ENCODE measurements around the gene CAMSAP1.

Gene CAMSAP1

GRCh38 chr9:135771401-135772051, 135.8 kb downstream of the CAMSAP1 start:
- H3K9ac ChIP-seq (ENCODE audit: low read length), result no peak overlapping the region
- H2AK5ac ChIP-seq (ENCODE audit: low read length, severe bottlenecking), result no peak overlapping the region
- H3K23ac ChIP-seq (ENCODE audit: low read length in 2 of 2), result no peak overlapping the region
- H2BK15ac ChIP-seq (ENCODE audit: low read depth, poor library complexity, severe bottlenecking), result no peak overlapping the region
- H3K36me3 ChIP-seq (ENCODE audit: control insufficient read depth in 1 of 2, insufficient read depth in 2 of 2, low read depth in 1 of 2, low read length in 2 of 2), result no peaks in the 10 kb centered on the region
- no peak overlapping the region for H2BK12ac ChIP-seq (ENCODE audit: low read length in 2 of 2)
- WGBS, result 90% methylated on average over 21 of the region's 21 CpGs
- H4K91ac ChIP-seq (ENCODE audit: low read length), result no peak overlapping the region
- no peak overlapping the region for H2BK120ac ChIP-seq (ENCODE audit: low read depth, low read length)
- H4K8ac ChIP-seq (ENCODE audit: low read length), result no peak overlapping the region
- no peak for DNase-seq
- no peak overlapping the region for H3K18ac ChIP-seq (ENCODE audit: low read depth in 1 of 2, low read length in 2 of 2)
- H3K9me3 ChIP-seq (ENCODE audit: control insufficient read depth, low read length), result peaks cover 4% of the 10 kb centered on the region
- H3K27ac ChIP-seq (ENCODE audit: low read length, poor library complexity, severe bottlenecking), result no peak overlapping the region
- no peak overlapping the region for H3K4me2 ChIP-seq (ENCODE audit: low read length, poor library complexity, severe bottlenecking)
- H3K14ac ChIP-seq (ENCODE audit: low read length in 2 of 2), result no peak overlapping the region
- peaks cover 0 to 4% of the 10 kb centered on the region in 2 experiments for H3K27me3 ChIP-seq (ENCODE audit: control insufficient read depth in 1 of 2, insufficient read depth in 1 of 2, low read length in 2 of 2)
- no peak overlapping the region for H3K4ac ChIP-seq (ENCODE audit: low read depth in 1 of 2, low read length in 2 of 2)
- H3K79me1 ChIP-seq (replicated peaks; ENCODE audit: low read length, poor library complexity, severe bottlenecking), result no peaks in the 10 kb centered on the region
- H2BK5ac ChIP-seq (ENCODE audit: low read depth, low read length, poor library complexity, severe bottlenecking), result no peak overlapping the region
- H2AFZ ChIP-seq (ENCODE audit: low read depth, low read length), result no peak overlapping the region
- no peak overlapping the region for H3K4me3 ChIP-seq (ENCODE audit: insufficient read depth in 1 of 2, low read depth in 1 of 2, low read length in 2 of 2)
- peaks cover 2% of the 10 kb centered on the region for H3K4me1 ChIP-seq (ENCODE audit: control insufficient read depth, insufficient read depth, low read depth, low read length)

GRCh38 chr9:135770771-135771170, 136.6 kb downstream of the CAMSAP1 start:
- Histone ChIP-seq H3K4me1 (ENCODE audit: control insufficient read depth, insufficient read depth, low read depth, low read length) (peaks cover 2% of the 10 kb centered on the region), H3K4me2 (ENCODE audit: low read length, poor library complexity, severe bottlenecking) (no peak overlapping the region), H4K8ac (ENCODE audit: low read length) (no peak overlapping the region), H3K4ac (ENCODE audit: low read depth in 1 of 2, low read length in 2 of 2) (no peak overlapping the region), H2BK120ac (ENCODE audit: low read depth, low read length) (no peak overlapping the region), H2AK5ac (ENCODE audit: low read length, severe bottlenecking) (no peak overlapping the region), H3K36me3 (ENCODE audit: control insufficient read depth in 1 of 2, insufficient read depth in 2 of 2, low read depth in 1 of 2, low read length in 2 of 2) (no peaks in the 10 kb centered on the region), H3K27me3 (ENCODE audit: control insufficient read depth in 1 of 2, insufficient read depth in 1 of 2, low read length in 2 of 2) (peaks cover 0 to 4% of the 10 kb centered on the region in 2 experiments), H2BK12ac (ENCODE audit: low read length in 2 of 2) (no peak overlapping the region), H3K79me1 (replicated peaks; ENCODE audit: low read length, poor library complexity, severe bottlenecking) (no peaks in the 10 kb centered on the region), H2BK5ac (ENCODE audit: low read depth, low read length, poor library complexity, severe bottlenecking) (no peak overlapping the region), H3K23ac (ENCODE audit: low read length in 2 of 2) (no peak overlapping the region), H3K27ac (ENCODE audit: low read length, poor library complexity, severe bottlenecking) (no peak overlapping the region), H2BK15ac (ENCODE audit: low read depth, poor library complexity, severe bottlenecking) (no peak overlapping the region), H3K4me3 (ENCODE audit: insufficient read depth in 1 of 2, low read depth in 1 of 2, low read length in 2 of 2) (no peak overlapping the region), H3K9ac (ENCODE audit: low read length) (no peak overlapping the region), H3K18ac (ENCODE audit: low read depth in 1 of 2, low read length in 2 of 2) (no peak overlapping the region), H2AFZ (ENCODE audit: low read depth, low read length) (no peak overlapping the region), H3K14ac (ENCODE audit: low read length in 2 of 2) (no peak overlapping the region), H4K91ac (ENCODE audit: low read length) (no peak overlapping the region), H3K9me3 (ENCODE audit: control insufficient read depth, low read length) (peaks cover 8% of the 10 kb centered on the region)
- WGBS, result 91% methylated on average over 26 of the region's 26 CpGs
- no peak for DNase-seq

GRCh38 chr9:135770203-135770535, 137.2 kb downstream of the CAMSAP1 start:
- Histone ChIP-seq H2AK5ac (ENCODE audit: low read length, severe bottlenecking) (no peak overlapping the region), H2BK120ac (ENCODE audit: low read depth, low read length) (no peak overlapping the region), H2BK12ac (ENCODE audit: low read length in 2 of 2) (no peak overlapping the region)

GRCh38 chr9:135769489-135770202, 137.7 kb downstream of the CAMSAP1 start:
- Histone ChIP-seq H3K27me3 (ENCODE audit: control insufficient read depth in 1 of 2, insufficient read depth in 1 of 2, low read length in 2 of 2) (peaks cover 0 to 4% of the 10 kb centered on the region in 2 experiments), H3K4me2 (ENCODE audit: low read length, poor library complexity, severe bottlenecking) (no peak overlapping the region), H2BK120ac (ENCODE audit: low read depth, low read length) (no peak overlapping the region), H3K23ac (ENCODE audit: low read length in 2 of 2) (no peak overlapping the region), H2AK5ac (ENCODE audit: low read length, severe bottlenecking) (no peak overlapping the region), H4K91ac (ENCODE audit: low read length) (no peak overlapping the region), H4K8ac (ENCODE audit: low read length) (no peak overlapping the region), H3K9ac (ENCODE audit: low read length) (no peak overlapping the region), H3K4me3 (ENCODE audit: insufficient read depth in 1 of 2, low read depth in 1 of 2, low read length in 2 of 2) (no peak overlapping the region), H2BK15ac (ENCODE audit: low read depth, poor library complexity, severe bottlenecking) (no peak overlapping the region), H3K9me3 (ENCODE audit: control insufficient read depth, low read length) (peaks cover 9% of the 10 kb centered on the region), H3K4me1 (ENCODE audit: control insufficient read depth, insufficient read depth, low read depth, low read length) (peaks cover 2% of the 10 kb centered on the region), H3K27ac (ENCODE audit: low read length, poor library complexity, severe bottlenecking) (no peak overlapping the region), H3K14ac (ENCODE audit: low read length in 2 of 2) (no peak overlapping the region), H2AFZ (ENCODE audit: low read depth, low read length) (no peak overlapping the region), H3K36me3 (ENCODE audit: control insufficient read depth in 1 of 2, insufficient read depth in 2 of 2, low read depth in 1 of 2, low read length in 2 of 2) (no peaks in the 10 kb centered on the region), H3K18ac (ENCODE audit: low read depth in 1 of 2, low read length in 2 of 2) (no peak overlapping the region), H2BK12ac (ENCODE audit: low read length in 2 of 2) (no peak overlapping the region), H3K4ac (ENCODE audit: low read depth in 1 of 2, low read length in 2 of 2) (no peak overlapping the region), H3K79me1 (replicated peaks; ENCODE audit: low read length, poor library complexity, severe bottlenecking) (no peaks in the 10 kb centered on the region), H2BK5ac (ENCODE audit: low read depth, low read length, poor library complexity, severe bottlenecking) (no peak overlapping the region)
- WGBS, result 91% methylated on average over 30 of the region's 32 CpGs
- DNase-seq, result no peak

More at GRCh38 chr9:135770203-135770535, 137.2 kb downstream of the CAMSAP1 start:
- H3K9ac ChIP-seq (ENCODE audit: low read length), result no peak overlapping the region
- H3K36me3 ChIP-seq (ENCODE audit: control insufficient read depth in 1 of 2, insufficient read depth in 2 of 2, low read depth in 1 of 2, low read length in 2 of 2), result no peaks in the 10 kb centered on the region
- peaks cover 9% of the 10 kb centered on the region for H3K9me3 ChIP-seq (ENCODE audit: control insufficient read depth, low read length)
- WGBS, result 89% methylated on average over 19 of the region's 19 CpGs
- H3K18ac ChIP-seq (ENCODE audit: low read depth in 1 of 2, low read length in 2 of 2), result no peak overlapping the region
- no peak overlapping the region for H2AFZ ChIP-seq (ENCODE audit: low read depth, low read length)
- peaks cover 2% of the 10 kb centered on the region for H3K4me1 ChIP-seq (ENCODE audit: control insufficient read depth, insufficient read depth, low read depth, low read length)
- peaks cover 0 to 4% of the 10 kb centered on the region in 2 experiments for H3K27me3 ChIP-seq (ENCODE audit: control insufficient read depth in 1 of 2, insufficient read depth in 1 of 2, low read length in 2 of 2)
- no peak overlapping the region for H3K4ac ChIP-seq (ENCODE audit: low read depth in 1 of 2, low read length in 2 of 2)
- no peak overlapping the region for H4K91ac ChIP-seq (ENCODE audit: low read length)
- H3K23ac ChIP-seq (ENCODE audit: low read length in 2 of 2), result no peak overlapping the region
- no peak overlapping the region for H3K27ac ChIP-seq (ENCODE audit: low read length, poor library complexity, severe bottlenecking)
- no peak overlapping the region for H2BK15ac ChIP-seq (ENCODE audit: low read depth, poor library complexity, severe bottlenecking)
- no peak overlapping the region for H4K8ac ChIP-seq (ENCODE audit: low read length)
- H2BK5ac ChIP-seq (ENCODE audit: low read depth, low read length, poor library complexity, severe bottlenecking), result no peak overlapping the region
- H3K4me2 ChIP-seq (ENCODE audit: low read length, poor library complexity, severe bottlenecking), result no peak overlapping the region
- H3K79me1 ChIP-seq (replicated peaks; ENCODE audit: low read length, poor library complexity, severe bottlenecking), result no peaks in the 10 kb centered on the region
- H3K14ac ChIP-seq (ENCODE audit: low read length in 2 of 2), result no peak overlapping the region
- no peak overlapping the region for H3K4me3 ChIP-seq (ENCODE audit: insufficient read depth in 1 of 2, low read depth in 1 of 2, low read length in 2 of 2)
- no peak for DNase-seq
